Measurements from ENCODE around the gene TRIOBP. TPM values are rescaled to one million over a fixed set of nuclear protein-coding genes. Genes with fewer than 3 reads are reported as not detected.

The TRIOBP gene
- total and polyA plus RNA-seq, 2 of the 13 experiments (the other 11 are each of a cell fraction or from before 2014, with no cell fraction given), result 6.1 to 15.4 TPM

DNA sequence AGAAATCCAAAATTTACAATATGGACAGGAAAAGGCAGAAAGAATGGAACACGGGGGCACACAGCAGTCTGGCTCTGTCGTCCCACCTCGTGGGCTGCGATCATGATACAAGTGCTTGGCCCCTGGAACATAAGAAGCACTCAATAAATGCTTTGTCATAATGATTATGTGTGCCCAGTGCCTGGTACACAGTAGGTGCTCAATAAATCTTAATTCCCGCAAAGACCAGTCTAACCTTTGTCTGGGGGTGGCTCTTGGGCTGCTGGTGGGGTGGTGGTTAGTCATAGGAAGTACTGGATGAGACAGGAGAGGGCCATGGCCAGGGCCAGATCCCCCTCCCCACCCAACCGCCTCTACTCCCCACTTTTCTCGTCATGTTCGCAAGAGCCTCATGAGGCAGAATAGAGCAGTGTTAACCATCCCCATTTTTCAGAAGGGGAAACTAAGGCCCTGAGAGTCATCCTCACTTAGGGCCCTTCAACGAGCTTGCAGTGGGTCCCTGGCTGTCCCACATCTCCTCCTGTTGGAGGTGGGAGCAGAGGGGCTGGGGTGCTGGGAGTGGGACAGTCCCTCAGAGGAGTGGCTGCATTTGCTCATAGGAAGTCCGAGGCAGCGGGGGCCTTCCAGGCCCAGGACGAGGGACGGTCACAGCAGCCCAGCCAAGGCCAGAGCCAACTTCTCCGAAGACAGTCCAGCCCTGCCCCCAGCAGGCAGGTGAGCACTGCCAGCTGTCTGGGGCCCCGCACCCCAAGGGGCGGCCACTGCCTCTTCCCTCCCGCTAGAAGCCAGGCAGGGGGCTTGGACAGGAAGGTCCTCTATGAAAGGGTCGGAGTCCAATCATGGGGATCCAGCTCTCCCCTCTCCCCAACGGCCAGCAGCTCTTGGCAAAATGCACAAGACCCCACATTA lies 36.1 kb downstream of the TRIOBP start (continued):
- TF ChIP-seq, protein P1, sequence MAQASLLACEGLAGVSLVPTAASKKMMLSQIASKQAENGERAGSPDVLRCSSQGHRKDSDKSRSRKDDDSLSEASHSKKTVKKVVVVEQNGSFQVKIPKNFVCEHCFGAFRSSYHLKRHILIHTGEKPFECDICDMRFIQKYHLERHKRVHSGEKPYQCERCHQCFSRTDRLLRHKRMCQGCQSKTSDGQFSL (CRISPR knock-in tag; IDR thresholded peaks at IDR 0.05), result no peak
- TF ChIP-seq SRSF9 (IDR thresholded peaks at IDR 0.05; ENCODE audit: borderline replicate concordance, insufficient read depth, low read depth, low read length, poor library complexity, severe bottlenecking) (no peak), ONECUT2 (CRISPR knock-in tag; IDR thresholded peaks at IDR 0.05) (no peak), NONO (IDR thresholded peaks at IDR 0.05) (no peak), NONO (CRISPR knock-in tag; conservative IDR thresholded peaks at IDR 0.05) (no peak), ZNF589 (CRISPR knock-in tag; conservative IDR thresholded peaks at IDR 0.05) (no peak), SRY (CRISPR knock-in tag; IDR thresholded peaks at IDR 0.05) (no peak), MATR3 (CRISPR knock-in tag; IDR thresholded peaks at IDR 0.05) (no peak), ZKSCAN8 (CRISPR knock-in tag; IDR thresholded peaks at IDR 0.05; ENCODE audit: borderline replicate concordance) (peak; percentile 77; the same call in 1 of the 2 replicates), NCOA2 (CRISPR knock-in tag; IDR thresholded peaks at IDR 0.05) (no peak), MED1 (CRISPR knock-in tag; IDR thresholded peaks at IDR 0.05) (no peak), TARDBP (CRISPR knock-in tag; IDR thresholded peaks at IDR 0.05) (no peak), TRIM24 (CRISPR knock-in tag; IDR thresholded peaks at IDR 0.05) (no peak), ZFY (CRISPR knock-in tag; IDR thresholded peaks at IDR 0.05) (0 out of 2 replicates have a peak, but pooled peaks have one; percentile 34), ZNF703 (CRISPR knock-in tag; IDR thresholded peaks at IDR 0.05; ENCODE audit: borderline replicate concordance) (no peak)
- TF ChIP-seq, protein P2, sequence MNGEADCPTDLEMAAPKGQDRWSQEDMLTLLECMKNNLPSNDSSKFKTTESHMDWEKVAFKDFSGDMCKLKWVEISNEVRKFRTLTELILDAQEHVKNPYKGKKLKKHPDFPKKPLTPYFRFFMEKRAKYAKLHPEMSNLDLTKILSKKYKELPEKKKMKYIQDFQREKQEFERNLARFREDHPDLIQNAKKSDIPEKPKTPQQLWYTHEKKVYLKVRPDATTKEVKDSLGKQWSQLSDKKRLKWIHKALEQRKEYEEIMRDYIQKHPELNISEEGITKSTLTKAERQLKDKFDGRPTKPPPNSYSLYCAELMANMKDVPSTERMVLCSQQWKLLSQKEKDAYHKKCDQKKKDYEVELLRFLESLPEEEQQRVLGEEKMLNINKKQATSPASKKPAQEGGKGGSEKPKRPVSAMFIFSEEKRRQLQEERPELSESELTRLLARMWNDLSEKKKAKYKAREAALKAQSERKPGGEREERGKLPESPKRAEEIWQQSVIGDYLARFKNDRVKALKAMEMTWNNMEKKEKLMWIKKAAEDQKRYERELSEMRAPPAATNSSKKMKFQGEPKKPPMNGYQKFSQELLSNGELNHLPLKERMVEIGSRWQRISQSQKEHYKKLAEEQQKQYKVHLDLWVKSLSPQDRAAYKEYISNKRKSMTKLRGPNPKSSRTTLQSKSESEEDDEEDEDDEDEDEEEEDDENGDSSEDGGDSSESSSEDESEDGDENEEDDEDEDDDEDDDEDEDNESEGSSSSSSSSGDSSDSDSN (CRISPR knock-in tag; IDR thresholded peaks at IDR 0.05), result peak; percentile 2; the same call in 1 of the 2 replicates
- TF ChIP-seq, protein P3, sequence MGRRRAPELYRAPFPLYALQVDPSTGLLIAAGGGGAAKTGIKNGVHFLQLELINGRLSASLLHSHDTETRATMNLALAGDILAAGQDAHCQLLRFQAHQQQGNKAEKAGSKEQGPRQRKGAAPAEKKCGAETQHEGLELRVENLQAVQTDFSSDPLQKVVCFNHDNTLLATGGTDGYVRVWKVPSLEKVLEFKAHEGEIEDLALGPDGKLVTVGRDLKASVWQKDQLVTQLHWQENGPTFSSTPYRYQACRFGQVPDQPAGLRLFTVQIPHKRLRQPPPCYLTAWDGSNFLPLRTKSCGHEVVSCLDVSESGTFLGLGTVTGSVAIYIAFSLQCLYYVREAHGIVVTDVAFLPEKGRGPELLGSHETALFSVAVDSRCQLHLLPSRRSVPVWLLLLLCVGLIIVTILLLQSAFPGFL (CRISPR knock-in tag; IDR thresholded peaks at IDR 0.05), result no peak
- TF ChIP-seq, protein P4, sequence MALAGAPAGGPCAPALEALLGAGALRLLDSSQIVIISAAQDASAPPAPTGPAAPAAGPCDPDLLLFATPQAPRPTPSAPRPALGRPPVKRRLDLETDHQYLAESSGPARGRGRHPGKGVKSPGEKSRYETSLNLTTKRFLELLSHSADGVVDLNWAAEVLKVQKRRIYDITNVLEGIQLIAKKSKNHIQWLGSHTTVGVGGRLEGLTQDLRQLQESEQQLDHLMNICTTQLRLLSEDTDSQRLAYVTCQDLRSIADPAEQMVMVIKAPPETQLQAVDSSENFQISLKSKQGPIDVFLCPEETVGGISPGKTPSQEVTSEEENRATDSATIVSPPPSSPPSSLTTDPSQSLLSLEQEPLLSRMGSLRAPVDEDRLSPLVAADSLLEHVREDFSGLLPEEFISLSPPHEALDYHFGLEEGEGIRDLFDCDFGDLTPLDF (CRISPR knock-in tag; IDR thresholded peaks at IDR 0.05), result no peak
- TF ChIP-seq, protein P5, sequence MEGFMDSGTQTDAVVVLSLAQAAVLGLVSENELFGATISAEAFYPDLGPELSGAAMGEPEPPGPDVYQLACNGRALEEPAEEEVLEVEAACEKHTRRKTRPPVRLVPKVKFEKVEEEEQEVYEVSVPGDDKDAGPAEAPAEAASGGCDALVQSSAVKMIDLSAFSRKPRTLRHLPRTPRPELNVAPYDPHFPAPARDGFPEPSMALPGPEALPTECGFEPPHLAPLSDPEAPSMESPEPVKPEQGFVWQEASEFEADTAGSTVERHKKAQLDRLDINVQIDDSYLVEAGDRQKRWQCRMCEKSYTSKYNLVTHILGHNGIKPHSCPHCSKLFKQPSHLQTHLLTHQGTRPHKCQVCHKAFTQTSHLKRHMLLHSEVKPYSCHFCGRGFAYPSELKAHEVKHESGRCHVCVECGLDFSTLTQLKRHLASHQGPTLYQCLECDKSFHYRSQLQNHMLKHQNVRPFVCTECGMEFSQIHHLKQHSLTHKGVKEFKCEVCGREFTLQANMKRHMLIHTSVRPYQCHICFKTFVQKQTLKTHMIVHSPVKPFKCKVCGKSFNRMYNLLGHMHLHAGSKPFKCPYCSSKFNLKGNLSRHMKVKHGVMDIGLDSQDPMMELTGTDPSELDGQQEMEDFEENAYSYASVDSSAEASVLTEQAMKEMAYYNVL (CRISPR knock-in tag; IDR thresholded peaks at IDR 0.05; ENCODE audit: borderline replicate concordance), result no peak
- TF ChIP-seq, protein P6, sequence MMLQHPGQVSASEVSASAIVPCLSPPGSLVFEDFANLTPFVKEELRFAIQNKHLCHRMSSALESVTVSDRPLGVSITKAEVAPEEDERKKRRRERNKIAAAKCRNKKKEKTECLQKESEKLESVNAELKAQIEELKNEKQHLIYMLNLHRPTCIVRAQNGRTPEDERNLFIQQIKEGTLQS (CRISPR knock-in tag; IDR thresholded peaks at IDR 0.05), result no peak
- TF ChIP-seq, protein P7, sequence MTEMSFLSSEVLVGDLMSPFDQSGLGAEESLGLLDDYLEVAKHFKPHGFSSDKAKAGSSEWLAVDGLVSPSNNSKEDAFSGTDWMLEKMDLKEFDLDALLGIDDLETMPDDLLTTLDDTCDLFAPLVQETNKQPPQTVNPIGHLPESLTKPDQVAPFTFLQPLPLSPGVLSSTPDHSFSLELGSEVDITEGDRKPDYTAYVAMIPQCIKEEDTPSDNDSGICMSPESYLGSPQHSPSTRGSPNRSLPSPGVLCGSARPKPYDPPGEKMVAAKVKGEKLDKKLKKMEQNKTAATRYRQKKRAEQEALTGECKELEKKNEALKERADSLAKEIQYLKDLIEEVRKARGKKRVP (CRISPR knock-in tag; IDR thresholded peaks at IDR 0.05), result no peak
